Upper lobe of left lung (tissue), 6 donors: ENCODE results near the gene ATG10. TPM values are rescaled to one million over a fixed set of nuclear protein-coding genes. Genes with fewer than 3 reads are reported as not detected.
"Not testable (repeated sequence)": the region's sequence is repeated elsewhere in the genome, so short reads cannot be mapped to it uniquely, and the experiment has no call there.

Experiments
- ATAC-seq, 2 donors: fragments of 200-7000 bp; cut with Tn5 transposase; one replicate each; pipeline ENCODE4 v1.9.1; 2022; ENCODE audit warnings: mild to moderate bottlenecking in 2 of 2, moderate library complexity in 2 of 2; ENCODE audit not compliant: low FRiP score in 2 of 2
- DNase-seq, 2 donors: peaks; one replicate each; pipeline ENCODE4 v3.0.0-alpha.2; 2019 to 2020
- H3K27ac ChIP-seq, 4 donors: fragments of 200-600 bp; sonication (generic); one replicate each; pipeline ENCODE4 v1.5.1; 2016 to 2019
- H3K27me3 ChIP-seq, 4 donors: fragments of 200-600 bp; sonication (generic); one replicate each; pipeline ENCODE4 v1.5.1; 2017 to 2019
- H3K36me3 ChIP-seq, 4 donors: fragments of 200-600 bp; sonication (generic); one replicate each; pipeline ENCODE4 v1.5.1; 2016 to 2019
- H3K4me1 ChIP-seq, 4 donors: fragments of 200-600 bp; sonication (generic); one replicate each; pipeline ENCODE4 v1.5.1; 2018 to 2019
- H3K4me3 ChIP-seq, 4 donors: fragments of 200-600 bp; sonication (generic); one replicate each; pipeline ENCODE4 v1.5.1; 2017 to 2019; ENCODE audit warnings: mild to moderate bottlenecking in 2 of 4, moderate library complexity in 1 of 4
- H3K9me3 ChIP-seq, 4 donors: fragments of 200-600 bp; sonication (generic); one replicate each; pipeline ENCODE4 v1.5.1; 2018 to 2019
- EP300 ChIP-seq, 4 donors: sonication (generic); formaldehyde crosslinking; IDR thresholded peaks; one replicate each; pipeline ENCODE4 v1.5.1; 2017; ENCODE audit warnings: antibody characterized with exemption in 4 of 4, control low read depth in 2 of 4
- POLR2A ChIP-seq, 4 donors: fragments of 450-650 bp; IDR thresholded peaks; one replicate each; pipeline ENCODE4 v1.5.1; 2016 to 2017; ENCODE audit warnings: antibody characterized with exemption in 4 of 4, mild to moderate bottlenecking in 2 of 4
- POLR2AphosphoS5 ChIP-seq, 2 donors: sonication (generic); formaldehyde crosslinking; IDR thresholded peaks; one replicate each; pipeline ENCODE4 v1.5.1; 2017; ENCODE audit warnings: antibody characterized with exemption in 2 of 2
- WGBS, 2 donors: methylation state at CpG; one replicate each; pipeline ENCODE4 v1.1.5; 2017 to 2018; 5-methylcytosine and 5-hydroxymethylcytosine counted together
- total RNA-seq, 6 donors: library from RNA; depleted of rRNA in 4 of 6; stranded (reverse); fragments of >200 nt in 4 of 6; gene quantifications; one replicate each; pipeline versions ENCODE4 v1.1.0 to v1.2.1, GENCODE V29; 2016 to 2021
- TF ChIP-seq, protein P1 (sequence below), 6 experiments: fragments of 450-650 bp in 4 of 6; fragments of 200-600 bp in 2 of 6; sonication (generic) in 2 of 6; IDR thresholded peaks; one replicate each; pipeline ENCODE4 v1.5.1; 2016 to 2019; ENCODE audit warnings: antibody characterized with exemption in 6 of 6
- donor health status: DM: no; HTN: no; CAD: no; lungs with moderate emphysema.
- donor health status: DM: no; HTN: yes; CAD: no; lungs with severe emphysema.

Gene ATG10
- total RNA-seq, 6 donors from 2014 or later, result 1.00 to 9.4 (median 7.0) TPM

DNA sequence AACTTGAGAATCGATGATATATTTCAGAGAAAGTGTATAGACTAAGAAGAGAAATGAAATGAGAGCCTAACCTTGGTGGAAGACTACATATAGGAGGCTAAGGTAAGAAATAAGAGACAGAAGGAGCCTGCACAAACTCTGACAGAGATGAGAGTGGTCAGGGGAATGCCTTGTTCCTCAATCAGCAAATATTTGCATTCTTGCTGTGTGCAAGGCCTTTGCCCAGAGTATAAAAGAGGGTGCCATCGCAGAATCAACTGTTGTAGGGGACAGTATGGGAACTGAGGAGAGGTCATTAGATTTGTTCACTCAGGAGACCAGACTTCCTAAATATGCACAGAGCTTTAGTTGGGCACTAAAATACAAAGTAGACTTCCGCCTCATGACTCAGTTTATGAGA is 137.2 kb downstream of the ATG10 start:
- Histone ChIP-seq H3K27me3 (no peaks in the 10 kb centered on the region), H3K9me3 (no peaks in the 10 kb centered on the region), H3K4me3 (no peak overlapping the region), H3K36me3 (no peaks in the 10 kb centered on the region), H3K4me1 (peaks cover 6 to 15% (median 12%) of the 10 kb centered on the region in 4 donors), H3K27ac (no peak overlapping the region)
- ATAC-seq (no peak), DNase-seq (no peak)
- 92 to 94% methylated on average over 3 of the region's 3 CpGs for WGBS, 2 donors
- no peak for TF ChIP-seq POLR2A (IDR thresholded peaks at IDR 0.05)
- TF ChIP-seq, protein P1, sequence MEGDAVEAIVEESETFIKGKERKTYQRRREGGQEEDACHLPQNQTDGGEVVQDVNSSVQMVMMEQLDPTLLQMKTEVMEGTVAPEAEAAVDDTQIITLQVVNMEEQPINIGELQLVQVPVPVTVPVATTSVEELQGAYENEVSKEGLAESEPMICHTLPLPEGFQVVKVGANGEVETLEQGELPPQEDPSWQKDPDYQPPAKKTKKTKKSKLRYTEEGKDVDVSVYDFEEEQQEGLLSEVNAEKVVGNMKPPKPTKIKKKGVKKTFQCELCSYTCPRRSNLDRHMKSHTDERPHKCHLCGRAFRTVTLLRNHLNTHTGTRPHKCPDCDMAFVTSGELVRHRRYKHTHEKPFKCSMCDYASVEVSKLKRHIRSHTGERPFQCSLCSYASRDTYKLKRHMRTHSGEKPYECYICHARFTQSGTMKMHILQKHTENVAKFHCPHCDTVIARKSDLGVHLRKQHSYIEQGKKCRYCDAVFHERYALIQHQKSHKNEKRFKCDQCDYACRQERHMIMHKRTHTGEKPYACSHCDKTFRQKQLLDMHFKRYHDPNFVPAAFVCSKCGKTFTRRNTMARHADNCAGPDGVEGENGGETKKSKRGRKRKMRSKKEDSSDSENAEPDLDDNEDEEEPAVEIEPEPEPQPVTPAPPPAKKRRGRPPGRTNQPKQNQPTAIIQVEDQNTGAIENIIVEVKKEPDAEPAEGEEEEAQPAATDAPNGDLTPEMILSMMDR (IDR thresholded peaks at IDR 0.05), result no peak

DNA sequence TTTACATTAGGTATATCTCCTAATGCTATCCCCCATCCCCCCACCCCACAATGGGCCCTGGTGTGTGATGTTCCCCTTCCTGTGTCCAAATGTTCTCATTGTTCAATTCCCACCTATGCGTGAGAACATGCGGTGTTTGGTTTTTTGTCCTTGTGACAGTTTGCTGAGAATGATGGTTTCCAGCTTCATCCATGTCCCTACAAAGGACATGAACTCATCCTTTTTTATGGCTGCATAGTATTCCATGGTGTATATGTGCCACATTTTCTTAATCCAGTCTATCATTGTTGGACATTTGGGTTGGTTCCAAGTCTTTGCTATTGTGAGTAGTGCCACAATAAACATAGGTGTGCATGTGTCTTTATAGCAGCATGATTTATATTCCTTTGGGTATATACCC is 138.1 kb downstream of the ATG10 start:
- ATAC-seq, result not testable (repeated sequence)
- 92 to 100% methylated on average over 2 of the region's 2 CpGs for WGBS, 2 donors

DNA sequence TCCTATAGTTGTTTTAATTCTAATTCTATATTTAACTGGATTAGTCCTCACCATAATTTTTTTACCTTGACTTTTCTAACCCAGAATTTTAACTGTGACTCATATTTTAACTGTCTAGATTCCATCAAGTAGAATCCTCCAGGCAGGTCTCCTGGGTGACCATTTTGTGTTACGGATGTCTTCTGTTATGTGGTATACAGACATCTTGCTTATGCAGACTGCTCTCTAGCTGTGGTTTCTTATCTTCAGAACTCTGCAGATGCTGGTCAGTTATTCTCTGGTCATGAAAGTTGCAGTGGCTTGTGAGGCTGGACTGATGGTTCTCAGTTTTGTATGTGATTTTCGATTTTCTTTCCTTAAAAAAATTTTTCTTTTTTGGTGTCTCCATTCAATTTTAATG is 139.4 kb downstream of the ATG10 start:
- Histone ChIP-seq H3K27me3 (no peaks in the 10 kb centered on the region), H3K4me3 (no peak overlapping the region), H3K27ac (no peak overlapping the region), H3K9me3 (no peaks in the 10 kb centered on the region), H3K36me3 (no peaks in the 10 kb centered on the region), H3K4me1 (peaks cover 4 to 14% (median 10%) of the 10 kb centered on the region in 4 donors)
- WGBS, 2 donors, result 76 to 89% methylated on average over 2 of the region's 2 CpGs
- TF ChIP-seq EP300 (IDR thresholded peaks at IDR 0.05), result no peak
- DNase-seq, result no peak
- no peak for ATAC-seq

More for the DNA sequence above, 138.1 kb downstream of the ATG10 start:
- not testable (repeated sequence) for H3K27ac ChIP-seq, H3K9me3 ChIP-seq, H3K27me3 ChIP-seq, DNase-seq, H3K36me3 ChIP-seq, H3K4me3 ChIP-seq
- H3K4me1 ChIP-seq, result peaks cover 6 to 15% (median 12%) of the 10 kb centered on the region in 4 donors

DNA sequence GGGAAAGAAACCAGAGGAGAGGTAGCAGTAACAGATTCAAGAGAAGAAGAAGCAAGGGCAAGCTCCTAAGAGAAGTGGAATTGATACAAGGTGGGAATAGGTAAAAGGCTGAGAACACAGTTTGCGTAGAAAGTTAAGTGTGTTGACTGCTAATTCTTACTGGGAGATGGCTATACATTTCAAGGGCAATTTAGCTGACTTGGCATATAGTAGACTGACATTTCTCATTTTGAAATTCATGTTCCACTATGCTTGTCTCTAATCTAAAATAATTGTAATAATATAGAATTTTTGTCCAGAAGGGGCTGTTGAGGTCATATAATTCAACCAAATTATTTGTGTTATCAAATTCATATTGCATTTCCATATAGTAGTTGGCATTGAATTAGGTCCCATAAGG is 144.0 kb downstream of the ATG10 start:
- no peaks in the 10 kb centered on the region for H3K27me3 ChIP-seq
- no peak overlapping the region for H3K4me3 ChIP-seq
- H3K36me3 ChIP-seq, result no peaks in the 10 kb centered on the region
- no peak for ATAC-seq
- WGBS, 2 donors, result 96 to 100% methylated on average over 1 of the region's 1 CpG
- TF ChIP-seq POLR2A (IDR thresholded peaks at IDR 0.05), result no peak
- TF ChIP-seq, protein P1 (IDR thresholded peaks at IDR 0.05), result no peak
- DNase-seq, result no peak
- no peak overlapping the region for H3K27ac ChIP-seq
- H3K9me3 ChIP-seq, result no peaks in the 10 kb centered on the region
- H3K4me1 ChIP-seq, result no peaks in the 10 kb centered on the region

DNA sequence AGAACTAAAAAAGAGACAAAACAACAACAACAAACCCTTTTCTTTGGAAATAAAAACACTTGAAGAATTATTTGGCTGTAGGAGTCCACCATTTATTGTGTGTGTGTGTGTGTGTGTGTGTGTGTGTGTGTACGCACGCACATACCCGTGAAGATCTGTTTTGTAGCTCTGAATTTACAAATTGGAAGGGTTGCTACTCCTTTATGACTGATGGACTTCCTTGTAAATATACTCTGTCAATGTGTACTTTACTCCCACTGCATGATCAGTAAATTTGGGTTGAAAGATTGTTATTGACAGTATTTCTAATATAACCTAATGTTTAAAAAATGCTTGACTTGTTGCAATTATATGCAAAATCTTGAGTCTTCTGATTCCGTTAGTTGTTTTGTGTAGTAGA is 148.1 kb downstream of the ATG10 start:
- TF ChIP-seq POLR2A (IDR thresholded peaks at IDR 0.05) (no peak), POLR2AphosphoS5 (IDR thresholded peaks at IDR 0.05) (no peak), EP300 (IDR thresholded peaks at IDR 0.05) (no peak)
- H3K27ac ChIP-seq, result no peak overlapping the region
- DNase-seq, result no peak
- no peaks in the 10 kb centered on the region for H3K27me3 ChIP-seq
- WGBS, 2 donors, result 88 to 91% methylated on average over 4 of the region's 4 CpGs
- H3K4me3 ChIP-seq, result no peak overlapping the region
- no peaks in the 10 kb centered on the region for H3K4me1 ChIP-seq
- H3K9me3 ChIP-seq, result no peaks in the 10 kb centered on the region
- ATAC-seq, result no peak
- no peaks in the 10 kb centered on the region for H3K36me3 ChIP-seq

DNA sequence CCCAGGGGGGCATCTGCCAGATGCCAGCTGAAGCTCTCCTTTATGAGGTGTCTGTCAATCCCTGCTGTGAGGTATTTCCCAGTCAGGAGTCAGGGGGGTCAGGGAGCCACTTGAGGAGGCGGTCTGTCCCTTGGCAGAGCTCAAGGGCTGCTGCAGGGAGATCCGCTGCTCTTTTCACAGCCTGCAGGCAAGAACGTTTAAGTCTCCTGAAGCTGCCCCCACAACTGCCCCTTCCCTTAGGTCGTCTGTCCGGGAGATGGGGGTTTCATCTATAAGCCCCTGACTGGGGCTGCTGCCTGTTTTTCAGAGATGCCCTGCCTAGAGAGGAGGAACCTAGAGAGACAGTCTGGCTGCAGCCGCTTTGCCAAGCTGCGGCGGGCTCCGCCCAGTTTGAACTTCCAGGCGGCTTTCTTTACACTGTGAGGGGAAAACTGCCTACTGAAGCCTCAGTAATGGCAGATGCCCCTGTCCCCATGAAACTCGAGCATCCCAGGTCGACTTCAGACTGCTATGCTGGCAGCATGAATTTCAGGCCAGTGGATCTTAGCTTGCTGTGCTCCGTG is 158.0 kb downstream of the ATG10 start:
- no peak overlapping the region for H3K27ac ChIP-seq
- WGBS, 2 donors, result 83 to 87% methylated on average over 1 to 13 of the region's 13 CpGs
- ATAC-seq, result no peak
- H3K4me3 ChIP-seq, result no peak overlapping the region
- TF ChIP-seq POLR2AphosphoS5 (IDR thresholded peaks at IDR 0.05), result no peak
- no peak for TF ChIP-seq POLR2A (IDR thresholded peaks at IDR 0.05)
- TF ChIP-seq, protein P1 (IDR thresholded peaks at IDR 0.05), result no peak
- no peak for TF ChIP-seq EP300 (IDR thresholded peaks at IDR 0.05)
- H3K27me3 ChIP-seq, result no peaks in the 10 kb centered on the region
- peak in 1 of 2 donors; percentile 57 for DNase-seq
- H3K9me3 ChIP-seq, result peaks cover 0 to 5% (median 1%) of the 10 kb centered on the region in 4 donors
- H3K4me1 ChIP-seq, result no peaks in the 10 kb centered on the region
- no peaks in the 10 kb centered on the region for H3K36me3 ChIP-seq
